HEK293 (cell line): Measurements from ENCODE around the gene FUT8.

Source experiments
- CTCF ChIA-PET: fragments of 350-600 bp; formaldehyde crosslinking; extraction: SDS; loops from one replicate; lab custom pipeline; 2021; ENCODE audit warnings: antibody characterized with exemption; lab: Yijun Ruan, JAX
- POLR2A ChIA-PET: fragments of 300-600 bp; formaldehyde crosslinking; extraction: SDS; loops from one replicate; lab custom pipeline; 2020; ENCODE audit warnings: antibody characterized with exemption, inconsistent platforms; lab: Yijun Ruan, JAX
- H3K27ac ChIP-seq: fragments of 200-500 bp; sonication (Bioruptor generic); 2 replicates; pipeline ENCODE4 v1.5.1; 2014; ENCODE audit warnings: low read depth, low read length, control low read depth, inconsistent platforms; ENCODE audit errors: extremely low read depth
- H3K36me3 ChIP-seq, 2 experiments: fragments of 200-500 bp in 1 of 2; sonication (Bioruptor generic) in 1 of 2; 1 replicate in 1 of 2; 2 replicates in 1 of 2; pipeline ENCODE4 v1.5.1; 2014 to 2017; ENCODE audit warnings: inconsistent platforms in 2 of 2, low read length in 2 of 2; ENCODE audit not compliant: control insufficient read depth in 2 of 2, insufficient read depth in 1 of 2
- H3K4me1 ChIP-seq: fragments of 200-500 bp; sonication (Bioruptor generic); 2 replicates; pipeline ENCODE4 v1.5.1; 2014; ENCODE audit warnings: mild to moderate bottlenecking, low read length, inconsistent platforms; ENCODE audit not compliant: control insufficient read depth, insufficient read depth
- H3K4me3 ChIP-seq: 2 replicates; pipeline ENCODE4 v1.5.1; 2011; ENCODE audit warnings: low read depth, mild to moderate bottlenecking, control low read depth, low read length, moderate library complexity
- H3K9me3 ChIP-seq: fragments of 200-500 bp; sonication (Bioruptor generic); 2 replicates; pipeline ENCODE4 v1.5.1; 2014; ENCODE audit warnings: low read depth, low read length, inconsistent platforms; ENCODE audit not compliant: control insufficient read depth, insufficient read depth
- AEBP2 ChIP-seq: fragments of 450-650 bp; formaldehyde crosslinking; IDR thresholded peaks from 2 replicates; pipeline ENCODE4 v1.5.1; 2016; ENCODE audit warnings: missing biosample characterization, missing genetic modification characterization, borderline replicate concordance
- FEZF1 ChIP-seq: fragments of 450-650 bp; formaldehyde crosslinking; IDR thresholded peaks from 2 replicates; pipeline ENCODE4 v1.5.1; 2016; ENCODE audit warnings: missing biosample characterization, missing genetic modification characterization
- GLI2 ChIP-seq: fragments of 450-650 bp; formaldehyde crosslinking; IDR thresholded peaks from 2 replicates; pipeline ENCODE4; 2017; ENCODE audit warnings: missing biosample characterization, missing genetic modification characterization, low read depth, borderline replicate concordance
- GLIS1 ChIP-seq: fragments of 450-650 bp; formaldehyde crosslinking; IDR thresholded peaks from 2 replicates; pipeline ENCODE4 v1.5.1; 2016; ENCODE audit warnings: missing biosample characterization, missing genetic modification characterization
- INSM2 ChIP-seq: fragments of 450-650 bp; formaldehyde crosslinking; IDR thresholded peaks from 2 replicates; pipeline ENCODE4 v1.5.1; 2016; ENCODE audit warnings: missing biosample characterization, missing genetic modification characterization
- MZF1 ChIP-seq: fragments of 450-650 bp; formaldehyde crosslinking; IDR thresholded peaks from 2 replicates; pipeline ENCODE4 v1.5.1; 2017; ENCODE audit warnings: missing biosample characterization, missing genetic modification characterization, borderline replicate concordance
- ZBTB1 ChIP-seq: fragments of 450-650 bp; formaldehyde crosslinking; IDR thresholded peaks from 2 replicates; pipeline ENCODE4 v1.5.1; 2016; ENCODE audit warnings: missing biosample characterization, missing genetic modification characterization
- ZBTB21 ChIP-seq: fragments of 450-650 bp; formaldehyde crosslinking; IDR thresholded peaks from 2 replicates; pipeline ENCODE4 v1.5.1; 2017; ENCODE audit warnings: missing biosample characterization, missing genetic modification characterization
- ZIC2 ChIP-seq: fragments of 450-650 bp; formaldehyde crosslinking; IDR thresholded peaks from 2 replicates; pipeline ENCODE4 v1.5.1; 2016; ENCODE audit warnings: missing biosample characterization, missing genetic modification characterization
- ZNF112 ChIP-seq: fragments of 450-650 bp; formaldehyde crosslinking; IDR thresholded peaks from 2 replicates; pipeline ENCODE4 v1.5.0; 2017; ENCODE audit warnings: missing biosample characterization, missing genetic modification characterization
- ZNF121 ChIP-seq: fragments of 450-650 bp; formaldehyde crosslinking; IDR thresholded peaks from 2 replicates; pipeline ENCODE4 v1.5.1; 2016; ENCODE audit warnings: missing biosample characterization, missing genetic modification characterization
- ZNF16 ChIP-seq: fragments of 450-650 bp; formaldehyde crosslinking; IDR thresholded peaks from 2 replicates; pipeline ENCODE4 v1.5.1; 2016; ENCODE audit warnings: low read depth, missing biosample characterization, missing genetic modification characterization
- ZNF239 ChIP-seq: fragments of 450-650 bp; formaldehyde crosslinking; IDR thresholded peaks from 2 replicates; pipeline ENCODE4 v1.5.1; 2016; ENCODE audit warnings: missing biosample characterization, missing genetic modification characterization
- ZNF274 ChIP-seq, 2 experiments: fragments of 200-500 bp in 1 of 2; fragments of 450-650 bp in 1 of 2; sonication (Bioruptor generic) in 1 of 2; formaldehyde crosslinking in 1 of 2; IDR thresholded peaks; 2 replicates each; pipeline versions ENCODE4 v1.5.1 to v1.6.1; 2014 to 2016; ENCODE audit warnings: borderline replicate concordance in 1 of 2, inconsistent platforms in 1 of 2, low read length in 1 of 2, missing biosample characterization in 1 of 2, missing genetic modification characterization in 1 of 2
- ZNF366 ChIP-seq: fragments of 450-650 bp; formaldehyde crosslinking; conservative IDR thresholded peaks from 2 replicates; pipeline ENCODE4 v1.5.1; 2016; ENCODE audit warnings: missing biosample characterization, missing genetic modification characterization
- ZNF394 ChIP-seq: fragments of 450-650 bp; formaldehyde crosslinking; IDR thresholded peaks from 2 replicates; pipeline ENCODE4 v1.5.1; 2016; ENCODE audit warnings: missing biosample characterization, missing genetic modification characterization, mild to moderate bottlenecking, moderate library complexity, borderline replicate concordance
- ZNF433 ChIP-seq: fragments of 450-650 bp; formaldehyde crosslinking; IDR thresholded peaks from 2 replicates; pipeline ENCODE4 v1.5.1; 2016; ENCODE audit warnings: missing biosample characterization, missing genetic modification characterization, low read depth
- ZNF514 ChIP-seq: fragments of 450-650 bp; formaldehyde crosslinking; IDR thresholded peaks from 2 replicates; pipeline ENCODE4 v1.5.1; 2016; ENCODE audit warnings: missing biosample characterization, missing genetic modification characterization
- ZNF544 ChIP-seq: fragments of 450-650 bp; formaldehyde crosslinking; IDR thresholded peaks from 2 replicates; pipeline ENCODE4 v1.5.0; 2017; ENCODE audit warnings: missing biosample characterization, missing genetic modification characterization
- ZNF571 ChIP-seq: fragments of 450-650 bp; formaldehyde crosslinking; IDR thresholded peaks from 2 replicates; pipeline ENCODE4 v1.5.0; 2017; ENCODE audit warnings: missing biosample characterization, missing genetic modification characterization
- ZNF600 ChIP-seq: fragments of 450-650 bp; formaldehyde crosslinking; IDR thresholded peaks from 2 replicates; pipeline ENCODE4 v1.5.1; 2016; ENCODE audit warnings: missing biosample characterization, missing genetic modification characterization
- TF ChIP-seq, protein P1 (sequence below): fragments of 450-650 bp; formaldehyde crosslinking; IDR thresholded peaks from 2 replicates; pipeline ENCODE4 v1.5.1; 2017; ENCODE audit warnings: missing biosample characterization, missing genetic modification characterization
- TF ChIP-seq, protein P2 (sequence below): fragments of 450-650 bp; formaldehyde crosslinking; IDR thresholded peaks from 2 replicates; pipeline ENCODE4 v1.5.1; 2017; ENCODE audit warnings: missing biosample characterization, missing genetic modification characterization

Gene FUT8

DNA sequence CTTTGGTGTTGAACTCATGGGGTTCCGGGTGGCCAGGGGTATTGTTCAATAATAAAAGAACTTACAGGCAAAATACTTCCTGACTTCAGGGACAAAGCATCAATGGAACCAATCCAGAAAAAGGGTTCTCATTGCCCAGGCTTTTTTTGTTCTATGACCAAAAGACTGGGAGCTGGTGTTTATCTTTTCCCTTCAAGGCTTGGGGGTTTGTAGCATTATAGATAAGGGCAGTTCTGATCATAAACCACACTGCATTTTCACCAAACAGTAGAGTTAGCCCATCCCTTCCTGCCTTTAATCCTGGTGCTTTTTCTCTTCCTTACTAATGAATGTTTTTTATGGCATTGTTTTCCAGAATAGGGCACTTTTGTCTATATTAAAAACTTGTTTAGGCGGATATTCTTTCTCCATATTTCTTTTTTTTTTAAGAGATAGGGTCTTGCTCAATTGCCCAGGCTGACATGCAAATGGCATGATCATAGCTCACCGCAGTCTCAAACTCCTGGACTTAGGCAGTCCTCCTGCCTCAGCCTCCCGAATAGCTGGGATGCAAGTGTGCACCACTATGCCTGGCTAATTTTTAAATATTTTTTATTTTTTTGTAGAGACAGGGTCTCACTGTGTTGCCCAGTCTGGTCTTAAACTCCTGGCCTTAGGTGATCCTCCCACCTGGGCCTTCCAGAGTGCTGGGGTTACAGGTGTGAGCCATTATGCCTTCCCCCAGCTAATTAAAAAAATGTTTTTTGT, 9.7 kb downstream of the FUT8 start:
- CTCF ChIA-PET, result interaction anchor here (0.8 kb wide), 1 partner anchor 9 kb away, joined by 3 read pairs; no protein-coding TSS in a partner anchor
- peak; percentile 62; the same call in 1 of the 2 replicates for TF ChIP-seq ZNF121
- no peak for TF ChIP-seq ZNF544

DNA sequence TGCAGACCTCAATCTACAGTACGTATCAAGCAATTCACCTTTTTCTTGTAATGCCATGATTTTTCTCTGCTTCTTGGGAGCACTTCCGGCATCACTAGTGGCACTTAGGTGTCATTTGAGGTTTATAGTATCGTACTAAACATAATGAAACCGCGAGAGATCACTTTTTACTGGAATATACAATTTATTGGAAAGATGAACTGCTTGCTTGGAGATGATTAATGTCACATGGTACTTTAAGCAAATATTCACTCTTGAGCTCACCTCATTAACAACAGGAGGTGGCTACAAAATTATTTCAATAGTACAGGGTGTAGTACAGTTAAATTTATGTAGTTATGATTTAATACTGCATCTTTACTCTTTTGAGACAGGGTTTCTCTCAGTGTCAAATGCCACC, 11.5 kb downstream of the FUT8 start:
- Histone ChIP-seq H3K4me3 (no peak overlapping the region), H3K9me3 (no peaks in the 10 kb centered on the region), H3K4me1 (peaks cover 11% of the 10 kb centered on the region), H3K27ac (peak overlapping the region; percentile 20; the same call in 1 of the 2 replicates)
- ChIA-PET CTCF (interaction anchor here (0.6 to 1.6 kb wide), 3 partner anchors 8 to 401 kb away, joined by 3 to 5 read pairs (median 4); no protein-coding TSS in a partner anchor), POLR2A (interaction anchor here (1.1 kb wide), 1 partner anchor 11 kb away, joined by 6 read pairs; the partner anchor contains the start of gene FUT8)
- TF ChIP-seq ZNF366 (tag by site-specific recombination) (no peak), ZBTB1 (tag by site-specific recombination) (no peak), ZNF394 (tag by site-specific recombination) (no peak), ZNF433 (tag by site-specific recombination) (no peak), FEZF1 (peak; percentile 65; the same call in 1 of the 2 replicates), ZNF600 (tag by site-specific recombination) (no peak), ZNF514 (tag by site-specific recombination) (no peak), ZIC2 (tag by site-specific recombination) (no peak), ZNF112 (tag by site-specific recombination) (no peak), GLIS1 (tag by site-specific recombination) (no peak)
- TF ChIP-seq, protein P1, sequence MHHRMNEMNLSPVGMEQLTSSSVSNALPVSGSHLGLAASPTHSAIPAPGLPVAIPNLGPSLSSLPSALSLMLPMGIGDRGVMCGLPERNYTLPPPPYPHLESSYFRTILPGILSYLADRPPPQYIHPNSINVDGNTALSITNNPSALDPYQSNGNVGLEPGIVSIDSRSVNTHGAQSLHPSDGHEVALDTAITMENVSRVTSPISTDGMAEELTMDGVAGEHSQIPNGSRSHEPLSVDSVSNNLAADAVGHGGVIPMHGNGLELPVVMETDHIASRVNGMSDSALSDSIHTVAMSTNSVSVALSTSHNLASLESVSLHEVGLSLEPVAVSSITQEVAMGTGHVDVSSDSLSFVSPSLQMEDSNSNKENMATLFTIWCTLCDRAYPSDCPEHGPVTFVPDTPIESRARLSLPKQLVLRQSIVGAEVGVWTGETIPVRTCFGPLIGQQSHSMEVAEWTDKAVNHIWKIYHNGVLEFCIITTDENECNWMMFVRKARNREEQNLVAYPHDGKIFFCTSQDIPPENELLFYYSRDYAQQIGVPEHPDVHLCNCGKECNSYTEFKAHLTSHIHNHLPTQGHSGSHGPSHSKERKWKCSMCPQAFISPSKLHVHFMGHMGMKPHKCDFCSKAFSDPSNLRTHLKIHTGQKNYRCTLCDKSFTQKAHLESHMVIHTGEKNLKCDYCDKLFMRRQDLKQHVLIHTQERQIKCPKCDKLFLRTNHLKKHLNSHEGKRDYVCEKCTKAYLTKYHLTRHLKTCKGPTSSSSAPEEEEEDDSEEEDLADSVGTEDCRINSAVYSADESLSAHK (tag by site-specific recombination), result 0 out of 2 replicates have a peak, but pooled peaks have one; percentile 11
- TF ChIP-seq, protein P2, sequence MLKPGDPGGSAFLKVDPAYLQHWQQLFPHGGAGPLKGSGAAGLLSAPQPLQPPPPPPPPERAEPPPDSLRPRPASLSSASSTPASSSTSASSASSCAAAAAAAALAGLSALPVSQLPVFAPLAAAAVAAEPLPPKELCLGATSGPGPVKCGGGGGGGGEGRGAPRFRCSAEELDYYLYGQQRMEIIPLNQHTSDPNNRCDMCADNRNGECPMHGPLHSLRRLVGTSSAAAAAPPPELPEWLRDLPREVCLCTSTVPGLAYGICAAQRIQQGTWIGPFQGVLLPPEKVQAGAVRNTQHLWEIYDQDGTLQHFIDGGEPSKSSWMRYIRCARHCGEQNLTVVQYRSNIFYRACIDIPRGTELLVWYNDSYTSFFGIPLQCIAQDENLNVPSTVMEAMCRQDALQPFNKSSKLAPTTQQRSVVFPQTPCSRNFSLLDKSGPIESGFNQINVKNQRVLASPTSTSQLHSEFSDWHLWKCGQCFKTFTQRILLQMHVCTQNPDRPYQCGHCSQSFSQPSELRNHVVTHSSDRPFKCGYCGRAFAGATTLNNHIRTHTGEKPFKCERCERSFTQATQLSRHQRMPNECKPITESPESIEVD (tag by site-specific recombination), result peak; percentile 92
- TF ChIP-seq, all 188 proteins: peak for 3
- H3K36me3 ChIP-seq, result no peaks in the 10 kb centered on the region

More for the DNA sequence above, 9.7 kb downstream of the FUT8 start:
- POLR2A ChIA-PET, result interaction anchor here (0.6 kb wide), 1 partner anchor 12 kb away, joined by 7 read pairs; no protein-coding TSS in a partner anchor
- Histone ChIP-seq H3K9me3 (no peaks in the 10 kb centered on the region), H3K36me3 (no peaks in the 10 kb centered on the region), H3K4me3 (no peak overlapping the region), H3K4me1 (peaks cover 11% of the 10 kb centered on the region), H3K27ac (no peak overlapping the region)

DNA sequence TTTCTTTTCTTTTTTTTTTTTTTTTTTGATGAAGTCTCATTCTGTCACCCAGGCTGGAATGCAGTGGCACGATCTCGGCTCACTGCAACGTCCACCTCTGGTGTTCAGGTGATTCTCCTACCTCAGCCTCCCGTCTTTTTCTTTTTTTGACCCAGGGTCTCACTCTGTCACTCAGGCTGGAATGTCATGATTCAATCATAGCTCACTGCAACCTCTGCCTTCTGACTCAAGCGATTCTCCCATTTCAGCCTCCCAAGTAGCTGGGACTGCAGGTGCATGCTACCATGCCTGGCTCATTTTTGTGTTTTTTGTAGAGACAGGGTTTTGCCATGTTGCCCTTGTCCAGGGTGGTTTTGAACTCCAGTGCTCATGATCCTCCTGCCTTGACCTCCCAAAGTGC, 12.0 kb downstream of the FUT8 start:
- Histone ChIP-seq H3K9me3 (no peaks in the 10 kb centered on the region), H3K27ac (no peak overlapping the region), H3K4me1 (peaks cover 11% of the 10 kb centered on the region), H3K4me3 (no peak overlapping the region), H3K36me3 (no peaks in the 10 kb centered on the region)
- TF ChIP-seq ZNF571 (tag by site-specific recombination) (no peak), ZNF274 (IDR thresholded peaks at IDR 0.05; ENCODE audit: low read length) (no peak), ZNF274 (tag by site-specific recombination; IDR thresholded peaks at IDR 0.05; ENCODE audit: borderline replicate concordance) (no peak), ZBTB21 (tag by site-specific recombination) (no peak), AEBP2 (tag by site-specific recombination) (no peak), MZF1 (tag by site-specific recombination) (no peak), ZNF239 (tag by site-specific recombination) (no peak), INSM2 (no peak), GLI2 (tag by site-specific recombination) (no peak), ZNF16 (tag by site-specific recombination) (no peak)
- ChIA-PET CTCF (interaction anchor here (0.6 to 1.6 kb wide), 4 partner anchors 9 to 400 kb away, joined by 3 to 5 read pairs (median 4); no protein-coding TSS in a partner anchor), POLR2A (no interaction called here)
